PC-3 (cell line): ENCODE measurements around the gene SOCS4. TPM values are rescaled to one million over a fixed set of nuclear protein-coding genes. Genes with fewer than 3 reads are reported as not detected.
"Not testable (repeated sequence)": the region's sequence is repeated elsewhere in the genome, so short reads cannot be mapped to it uniquely, and the experiment has no call there.

Source experiments
- ATAC-seq: fragments of 200-7000 bp; cut with Tn5 transposase; 2 replicates; pipeline ENCODE4 v1.9.1; 2020; ENCODE audit warnings: mild to moderate bottlenecking, moderate library complexity
- BruUV-seq: library from RNA; stranded (reverse); fragments of 400-500 nt; replicated peaks from 2 replicates; lab custom pipeline; 2021; lab: Mats Ljungman, UMichigan
- CTCF ChIA-PET: fragments of 300-600 bp; sonication (Branson Sonifier 250); formaldehyde crosslinking; loops from one replicate; lab custom pipeline; 2022; ENCODE audit warnings: antibody characterized with exemption; lab: Charles Lee
- POLR2A ChIA-PET: fragments of 300-600 bp; sonication (Branson Sonifier 250); formaldehyde crosslinking; loops from one replicate; lab custom pipeline; 2022; ENCODE audit warnings: antibody characterized with exemption; ENCODE audit not compliant: unreplicated experiment; lab: Charles Lee
- DNase-seq: peaks from one replicate; pipeline ENCODE4 v3.0.0-alpha.2; 2015
- H2AFZ ChIP-seq: fragments of 300-600 bp; sonication (generic); 2 replicates; pipeline ENCODE4 v1.6.0; 2016; ENCODE audit warnings: antibody characterized with exemption, low read length
- H3F3A ChIP-seq: fragments of 300-600 bp; sonication (generic); one replicate; pipeline ENCODE4 v1.6.0; 2017; ENCODE audit warnings: antibody characterized with exemption, low read length, control low read depth, mild to moderate bottlenecking; ENCODE audit not compliant: unreplicated experiment
- H3K27ac ChIP-seq: fragments of 300-600 bp; sonication (generic); 2 replicates; pipeline ENCODE4 v1.5.1; 2016; ENCODE audit warnings: mild to moderate bottlenecking, low read length
- H3K27me3 ChIP-seq: fragments of 300-600 bp; sonication (generic); 2 replicates; pipeline ENCODE4 v1.6.1; 2016; ENCODE audit warnings: low read length, mixed read lengths
- H3K36me3 ChIP-seq: fragments of 300-600 bp; sonication (generic); 2 replicates; pipeline ENCODE4 v1.6.1; 2016; ENCODE audit warnings: low read depth, mixed run types, low read length, mixed read lengths
- H3K4me1 ChIP-seq: fragments of 300-600 bp; sonication (generic); 2 replicates; pipeline ENCODE4 v1.5.1; 2016; ENCODE audit warnings: low read length; ENCODE audit not compliant: insufficient read depth
- H3K4me2 ChIP-seq: fragments of 300-600 bp; sonication (generic); 2 replicates; pipeline ENCODE4 v1.6.0; 2016; ENCODE audit warnings: low read length
- H3K4me3 ChIP-seq: fragments of 300-600 bp; sonication (generic); 2 replicates; pipeline ENCODE4 v1.5.1; 2016; ENCODE audit warnings: mild to moderate bottlenecking, low read length, mixed read lengths
- H3K79me2 ChIP-seq: fragments of 300-600 bp; sonication (generic); 2 replicates; pipeline ENCODE4 v1.6.1; 2017; ENCODE audit warnings: low read length, mixed read lengths
- H3K9ac ChIP-seq: fragments of 300-600 bp; sonication (generic); 2 replicates; pipeline ENCODE4 v1.6.0; 2016; ENCODE audit warnings: mild to moderate bottlenecking, low read length
- H3K9me2 ChIP-seq: fragments of 300-600 bp; sonication (generic); replicated peaks from 2 replicates; pipeline ENCODE4 v1.6.1; 2016; ENCODE audit warnings: mixed run types, low read length, mixed read lengths
- H3K9me3 ChIP-seq: fragments of 300-600 bp; sonication (generic); 2 replicates; pipeline ENCODE4 v1.6.1; 2016; ENCODE audit warnings: low read length, mixed read lengths
- H4K20me1 ChIP-seq: fragments of 300-600 bp; sonication (generic); 2 replicates; pipeline ENCODE4 v1.6.1; 2016; ENCODE audit warnings: low read length, mixed read lengths
- CTCF ChIP-seq: fragments of 300-600 bp; sonication (generic); conservative IDR thresholded peaks from 2 replicates; pipeline ENCODE4 v1.5.1; 2017; ENCODE audit warnings: antibody characterized with exemption, low read depth, mild to moderate bottlenecking, low read length
- EZH2 ChIP-seq: fragments of 300-600 bp; sonication (generic); IDR thresholded peaks from one replicate; pipeline ENCODE4 v1.6.1; 2017; ENCODE audit warnings: antibody characterized with exemption, mild to moderate bottlenecking, low read length; ENCODE audit not compliant: unreplicated experiment
- EZH2phosphoT487 ChIP-seq: fragments of 300-600 bp; sonication (generic); IDR thresholded peaks from 2 replicates; pipeline ENCODE4 v1.6.1; 2018; ENCODE audit warnings: mild to moderate bottlenecking, antibody characterized with exemption, low read length, borderline replicate concordance
- intact Hi-C: fragments of 100-400 bp; cut with micrococcal nuclease; formaldehyde crosslinking; loops from 2 replicates; pipeline ENCODE4 v1.9.0; 2023
- total RNA-seq: library from RNA; depleted of rRNA; stranded (reverse); fragments of >200 nt; gene quantifications from 2 replicates; pipeline ENCODE4 v1.2.3, GENCODE V29; 2014

Gene SOCS4
- total RNA-seq, 1 experiment from 2014 or later, result 22.5 TPM

- H3K9me3 ChIP-seq, result no peaks in the 10 kb centered on the region
- H3K27ac ChIP-seq, result no peak overlapping the region
- H3K9ac ChIP-seq, result no peak overlapping the region
- H3K27me3 ChIP-seq, result no peaks in the 10 kb centered on the region
- H4K20me1 ChIP-seq, result no peaks in the 10 kb centered on the region
- intact Hi-C loops, result no loop called here
- H3K4me1 ChIP-seq, result peaks cover 9% of the 10 kb centered on the region; the same call in 1 of the 2 replicates
- H3F3A ChIP-seq, result peaks cover 13% of the 10 kb centered on the region
- H3K9me2 ChIP-seq, result no peaks in the 10 kb centered on the region
- ChIA-PET CTCF (no interaction called here), POLR2A (no interaction called here)
- no peak overlapping the region for H3K4me3 ChIP-seq
- ATAC-seq (peak; percentile 5; the same call in 1 of the 2 replicates), DNase-seq (no peak)
- H3K36me3 ChIP-seq, result no peaks in the 10 kb centered on the region
- no peaks in the 10 kb centered on the region for H3K79me2 ChIP-seq
- BruUV-seq, result no TSS peak
- H2AFZ ChIP-seq, result no peak overlapping the region
- no peak overlapping the region for H3K4me2 ChIP-seq
- TF ChIP-seq CTCF (no peak), EZH2 (no peak), EZH2phosphoT487 (no peak)
Measured at GRCh38 chr14:55074662-55075061, 47.6 kb downstream of the SOCS4 start.

- Histone ChIP-seq H3K4me1 (peaks cover 9% of the 10 kb centered on the region; the same call in 1 of the 2 replicates), H3K79me2 (no peaks in the 10 kb centered on the region), H3K9ac (no peak overlapping the region), H3K4me3 (no peak overlapping the region), H3K36me3 (no peaks in the 10 kb centered on the region), H4K20me1 (no peaks in the 10 kb centered on the region), H3K4me2 (no peak overlapping the region), H3K9me3 (no peaks in the 10 kb centered on the region), H3K9me2 (no peaks in the 10 kb centered on the region), H2AFZ (no peak overlapping the region), H3K27ac (no peak overlapping the region), H3F3A (peaks cover 10% of the 10 kb centered on the region), H3K27me3 (no peaks in the 10 kb centered on the region)
- no TSS peak for BruUV-seq
- DNase-seq (no peak), ATAC-seq (no peak)
- ChIA-PET POLR2A (no interaction called here), CTCF (no interaction called here)
- intact Hi-C loops, result no loop called here
- TF ChIP-seq EZH2 (no peak), EZH2phosphoT487 (no peak), CTCF (no peak)
Measured at GRCh38 chr14:55075628-55076175, 48.7 kb downstream of the SOCS4 start.

GRCh38 chr14:55077170-55078151 is 50.4 kb downstream of the SOCS4 start:
- Histone ChIP-seq H3K4me1 (no peaks in the 10 kb centered on the region; the same call in 1 of the 2 replicates), H3K79me2 (no peaks in the 10 kb centered on the region), H3K27me3 (no peaks in the 10 kb centered on the region), H3K27ac (no peak overlapping the region), H3K4me2 (no peak overlapping the region), H3K4me3 (no peak overlapping the region), H3K9ac (no peak overlapping the region), H2AFZ (no peak overlapping the region), H3K36me3 (no peaks in the 10 kb centered on the region), H3K9me2 (no peaks in the 10 kb centered on the region), H3K9me3 (no peaks in the 10 kb centered on the region), H3F3A (peaks cover 4% of the 10 kb centered on the region), H4K20me1 (no peaks in the 10 kb centered on the region)
- intact Hi-C loops, result no loop called here
- POLR2A ChIA-PET, result no interaction called here
- BruUV-seq, result no TSS peak
- no peak for TF ChIP-seq EZH2phosphoT487
- TF ChIP-seq EZH2, result no peak
- no peak for TF ChIP-seq CTCF
- CTCF ChIA-PET, result interaction anchor here (0.8 kb wide), 1 partner anchor 27 kb away, joined by 4 read pairs; no protein-coding TSS in a partner anchor
- peak; percentile 44 for DNase-seq
- peak; percentile 33 for ATAC-seq

- H3K4me1 ChIP-seq, H3K27ac ChIP-seq, H3K9me3 ChIP-seq, H3K36me3 ChIP-seq, H4K20me1 ChIP-seq, H3K9ac ChIP-seq, H3K4me3 ChIP-seq, H3K9me2 ChIP-seq, H3K79me2 ChIP-seq, ATAC-seq, CTCF ChIA-PET, H3K4me2 ChIP-seq, DNase-seq, BruUV-seq, intact Hi-C loops, H3F3A ChIP-seq, H3K27me3 ChIP-seq, H2AFZ ChIP-seq: not testable (repeated sequence)
- POLR2A ChIA-PET, result interaction anchor here (0.5 kb wide), 1 partner anchor 55 kb away, joined by 10 read pairs; no protein-coding TSS in a partner anchor
Measured at GRCh38 chr14:55079961-55080360, 52.9 kb downstream of the SOCS4 start.
